H1 (cell line): ENCODE results near the gene TNC.

ENCODE experiments used
- JUN ChIP-seq: IDR thresholded peaks from 2 replicates; pipeline ENCODE4 v1.6.1; 2011; ENCODE audit warnings: low read depth, mild to moderate bottlenecking, improper control_type of control experiment, low read length
- POLR2A ChIP-seq, 2 experiments: IDR thresholded peaks; 1 replicate in 1 of 2; 2 replicates in 1 of 2; pipeline ENCODE4 v1.6.1; 2011; ENCODE audit warnings: low read depth in 2 of 2, low read length in 2 of 2, mild to moderate bottlenecking in 2 of 2; ENCODE audit errors: control extremely low read depth in 1 of 2
- ZNF274 ChIP-seq: IDR thresholded peaks from 2 replicates; pipeline ENCODE4 v1.7.0; 2012; ENCODE audit warnings: low read length, borderline replicate concordance; ENCODE audit errors: extremely low read depth
- TF ChIP-seq, protein P1 (sequence below), 3 experiments: IDR thresholded peaks; 1 replicate in 2 of 3; 2 replicates in 1 of 3; pipeline versions ENCODE4 v1.5.1 to v1.6.1; 2011; ENCODE audit warnings: low read length in 3 of 3, mild to moderate bottlenecking in 3 of 3, inconsistent platforms in 2 of 3, low read depth in 1 of 3, moderate library complexity in 1 of 3; ENCODE audit not compliant: insufficient read depth in 1 of 3; ENCODE audit errors: control extremely low read depth in 1 of 3

DNA sequence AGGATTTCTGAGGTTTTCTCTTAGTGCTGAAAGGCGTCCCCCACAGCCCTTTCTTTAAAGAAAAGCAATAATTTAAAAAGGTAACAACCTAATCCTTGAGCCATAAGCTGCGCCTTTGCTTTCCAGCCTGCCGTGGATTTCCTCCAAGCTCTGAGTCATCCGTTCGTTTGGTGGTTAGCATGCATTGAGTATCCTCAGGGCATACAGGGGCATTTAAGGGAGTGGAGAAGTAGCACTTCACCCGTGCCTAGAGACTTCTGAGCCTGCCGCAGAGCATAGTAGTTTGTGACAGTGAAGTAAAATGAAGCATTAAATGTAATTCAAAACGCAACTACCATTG is 892 bp upstream of the TNC start:
- TF ChIP-seq POLR2A (IDR thresholded peaks at IDR 0.05; ENCODE audit: control extremely low read depth in 1 of 2, low read depth in 2 of 2, low read length in 2 of 2) (no peak), JUN (no peak), ZNF274 (no peak)
- TF ChIP-seq, protein P1, sequence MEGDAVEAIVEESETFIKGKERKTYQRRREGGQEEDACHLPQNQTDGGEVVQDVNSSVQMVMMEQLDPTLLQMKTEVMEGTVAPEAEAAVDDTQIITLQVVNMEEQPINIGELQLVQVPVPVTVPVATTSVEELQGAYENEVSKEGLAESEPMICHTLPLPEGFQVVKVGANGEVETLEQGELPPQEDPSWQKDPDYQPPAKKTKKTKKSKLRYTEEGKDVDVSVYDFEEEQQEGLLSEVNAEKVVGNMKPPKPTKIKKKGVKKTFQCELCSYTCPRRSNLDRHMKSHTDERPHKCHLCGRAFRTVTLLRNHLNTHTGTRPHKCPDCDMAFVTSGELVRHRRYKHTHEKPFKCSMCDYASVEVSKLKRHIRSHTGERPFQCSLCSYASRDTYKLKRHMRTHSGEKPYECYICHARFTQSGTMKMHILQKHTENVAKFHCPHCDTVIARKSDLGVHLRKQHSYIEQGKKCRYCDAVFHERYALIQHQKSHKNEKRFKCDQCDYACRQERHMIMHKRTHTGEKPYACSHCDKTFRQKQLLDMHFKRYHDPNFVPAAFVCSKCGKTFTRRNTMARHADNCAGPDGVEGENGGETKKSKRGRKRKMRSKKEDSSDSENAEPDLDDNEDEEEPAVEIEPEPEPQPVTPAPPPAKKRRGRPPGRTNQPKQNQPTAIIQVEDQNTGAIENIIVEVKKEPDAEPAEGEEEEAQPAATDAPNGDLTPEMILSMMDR (IDR thresholded peaks at IDR 0.05; ENCODE audit: control extremely low read depth in 1 of 3, insufficient read depth in 1 of 3, low read depth in 1 of 3, low read length in 3 of 3): no peak
